NCI-H748 treated with DMSO at 0.1 percent for 48 hours (cell line): ENCODE data around the gene CD248.
"Not testable (repeated sequence)": the region's sequence is repeated elsewhere in the genome, so short reads cannot be mapped to it uniquely, and the experiment has no call there.

ENCODE experiments used
- DNase-seq: peaks from one replicate; lab custom pipeline; 2025; lab: John Stamatoyannopoulos, UW

CD248 gene

GRCh38 chr11:66316849-66317251 lies at the start of gene CD248:
CD248 (minus strand) TSS chr11:66317044; CDS start chr11:66317027, 17 bp downstream.
- DNase-seq: no peak

GRCh38 chr11:66365711-66366619 lies 49.1 kb upstream of the CD248 start:
- no peak for DNase-seq

- no peak for DNase-seq
Measured at GRCh38 chr11:66365166-66365565, 48.3 kb upstream of the CD248 start.

- DNase-seq: no peak
Measured at GRCh38 chr11:66363805-66364535, 47.1 kb upstream of the CD248 start.

- no peak for DNase-seq
Measured at GRCh38 chr11:66363187-66363601, 46.4 kb upstream of the CD248 start.

GRCh38 chr11:66362481-66363147 lies 45.8 kb upstream of the CD248 start:
- DNase-seq: no peak

GRCh38 chr11:66361502-66361941 lies 44.7 kb upstream of the CD248 start:
- no peak for DNase-seq

GRCh38 chr11:66360406-66361073 lies 43.7 kb upstream of the CD248 start:
- DNase-seq: no peak

GRCh38 chr11:66359662-66360087 lies 42.8 kb upstream of the CD248 start:
- no peak for DNase-seq

- not testable (repeated sequence) for DNase-seq
Measured at GRCh38 chr11:66350560-66351235, 33.9 kb upstream of the CD248 start.

- no peak for DNase-seq
Measured at GRCh38 chr11:66349084-66349386, 32.2 kb upstream of the CD248 start.

GRCh38 chr11:66347425-66348276 lies 30.8 kb upstream of the CD248 start, which contains the start of gene B4GAT1:
B4GAT1 (minus strand) TSS chr11:66347629; CDS start chr11:66347545, 84 bp downstream.
- peak; percentile 89 for DNase-seq

GRCh38 chr11:66346476-66347424 lies 29.9 kb upstream of the CD248 start:
- no peak for DNase-seq

GRCh38 chr11:66345316-66345649 lies 28.4 kb upstream of the CD248 start:
- no peak for DNase-seq

GRCh38 chr11:66344550-66345315 lies 27.9 kb upstream of the CD248 start, which contains the start of gene BRMS1:
BRMS1 (minus strand) TSS chr11:66345104; CDS start chr11:66342234, 2,870 bp downstream.
- peak; percentile 83 for DNase-seq

- no peak for DNase-seq
Measured at GRCh38 chr11:66343176-66343575, 26.3 kb upstream of the CD248 start.

- DNase-seq: no peak
Measured at GRCh38 chr11:66341502-66342126, 24.8 kb upstream of the CD248 start.
